GM18870 (cell line): ENCODE data around the gene HLCS.

Experiments
- ATAC-seq: cut with Tn5 transposase; IDR thresholded peaks from one replicate; pipeline ENCODE4 v1.9.1; 2021; ENCODE audit warnings: moderate library complexity; ENCODE audit not compliant: unreplicated experiment

Gene HLCS

DNA sequence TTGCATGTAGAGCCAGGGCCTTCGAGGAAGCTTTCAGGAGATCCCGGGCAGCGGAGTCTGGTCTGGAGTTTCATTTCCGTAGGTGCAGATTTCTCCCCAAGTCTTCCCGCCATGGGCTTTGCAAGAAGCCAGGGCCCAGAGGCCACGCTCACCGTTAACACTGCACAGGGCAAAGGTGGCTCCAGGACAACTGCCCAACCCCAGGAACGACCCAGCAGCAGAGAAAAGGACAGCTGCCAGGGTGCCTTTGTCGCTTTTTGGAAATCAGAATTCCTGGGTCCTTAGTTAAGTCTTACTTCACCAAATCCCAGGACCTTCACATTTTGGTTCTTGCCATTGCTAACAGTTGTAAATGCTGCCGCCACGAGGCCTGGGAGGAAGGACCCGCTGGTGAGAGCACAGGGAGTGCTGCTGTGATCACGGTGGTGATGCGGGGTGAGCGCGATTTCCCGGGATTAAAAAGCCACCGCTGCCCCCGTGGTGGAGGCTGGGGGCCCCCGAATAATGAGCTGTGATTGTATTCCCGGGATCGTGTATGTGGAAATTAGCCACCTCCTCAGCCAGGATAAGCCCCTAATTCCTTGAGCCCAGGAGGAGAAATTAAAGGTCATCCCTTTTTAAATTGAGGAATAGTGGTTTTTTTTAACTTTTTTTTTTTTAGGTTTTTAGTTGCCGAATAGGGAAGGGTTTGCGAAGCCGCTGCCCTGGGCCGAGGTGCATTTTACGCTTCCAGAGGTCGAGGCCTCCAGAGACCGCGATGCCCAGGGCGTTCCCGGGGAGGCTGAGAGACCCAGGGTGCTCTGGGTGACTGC is 259.3 kb downstream of the HLCS start:
- ATAC-seq, result no peak

DNA sequence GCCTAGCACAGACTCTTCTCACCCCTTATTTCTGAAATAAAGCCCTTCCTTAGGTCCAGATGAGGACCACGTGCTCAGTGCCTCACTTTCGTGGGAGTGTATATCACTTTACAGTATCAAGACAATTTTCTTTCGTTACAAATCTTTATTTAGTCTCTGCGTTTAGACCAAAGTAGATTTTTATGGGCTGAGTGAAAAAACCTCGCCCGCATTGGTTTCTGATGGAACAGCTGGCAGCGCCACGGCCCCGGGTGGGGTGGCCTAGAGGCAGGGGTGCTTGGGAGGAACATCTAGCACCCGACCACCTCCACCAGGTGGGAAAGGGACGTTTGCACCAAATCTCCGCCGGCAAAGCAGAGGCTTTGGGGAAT is 260.0 kb downstream of the HLCS start:
- ATAC-seq, result no peak

DNA sequence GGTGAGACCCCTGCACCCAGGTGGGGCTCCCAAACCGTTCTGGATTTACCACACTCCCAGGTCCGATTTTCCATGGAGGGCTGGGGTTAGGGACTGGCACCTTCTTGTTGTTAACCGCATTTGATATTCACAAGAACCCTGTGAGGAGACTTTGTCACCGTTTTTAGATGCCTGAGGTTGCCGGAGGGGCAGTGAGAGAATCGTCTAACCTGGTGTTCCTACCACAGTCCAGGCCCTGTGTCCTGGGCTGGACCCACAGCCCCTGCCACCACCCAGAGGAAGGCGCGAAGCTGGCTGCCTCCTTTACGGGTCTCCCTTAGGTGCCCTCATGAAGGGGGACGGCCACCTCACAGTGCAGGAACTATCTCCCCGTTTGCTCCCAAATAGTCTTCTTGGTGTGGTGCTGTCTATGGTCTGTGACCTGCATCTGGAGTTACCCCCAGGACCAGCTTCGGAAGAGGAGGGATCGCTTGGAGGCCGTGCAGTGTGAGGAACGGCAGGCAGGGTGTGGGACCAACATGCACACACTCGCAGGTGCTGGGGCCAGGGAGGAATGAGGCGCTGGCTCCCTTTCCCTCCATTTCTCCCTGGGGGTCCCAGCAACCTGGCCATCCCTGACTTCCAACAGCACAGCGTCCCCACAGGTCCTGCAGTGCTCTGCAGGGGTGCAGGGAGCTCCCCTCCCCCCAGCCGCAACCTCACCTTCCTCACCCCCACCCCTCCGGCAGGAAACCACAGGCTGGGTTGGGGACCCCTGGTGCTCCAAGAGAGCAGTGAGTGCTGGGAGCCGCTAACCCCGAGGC is 260.6 kb downstream of the HLCS start:
- no peak for ATAC-seq

DNA sequence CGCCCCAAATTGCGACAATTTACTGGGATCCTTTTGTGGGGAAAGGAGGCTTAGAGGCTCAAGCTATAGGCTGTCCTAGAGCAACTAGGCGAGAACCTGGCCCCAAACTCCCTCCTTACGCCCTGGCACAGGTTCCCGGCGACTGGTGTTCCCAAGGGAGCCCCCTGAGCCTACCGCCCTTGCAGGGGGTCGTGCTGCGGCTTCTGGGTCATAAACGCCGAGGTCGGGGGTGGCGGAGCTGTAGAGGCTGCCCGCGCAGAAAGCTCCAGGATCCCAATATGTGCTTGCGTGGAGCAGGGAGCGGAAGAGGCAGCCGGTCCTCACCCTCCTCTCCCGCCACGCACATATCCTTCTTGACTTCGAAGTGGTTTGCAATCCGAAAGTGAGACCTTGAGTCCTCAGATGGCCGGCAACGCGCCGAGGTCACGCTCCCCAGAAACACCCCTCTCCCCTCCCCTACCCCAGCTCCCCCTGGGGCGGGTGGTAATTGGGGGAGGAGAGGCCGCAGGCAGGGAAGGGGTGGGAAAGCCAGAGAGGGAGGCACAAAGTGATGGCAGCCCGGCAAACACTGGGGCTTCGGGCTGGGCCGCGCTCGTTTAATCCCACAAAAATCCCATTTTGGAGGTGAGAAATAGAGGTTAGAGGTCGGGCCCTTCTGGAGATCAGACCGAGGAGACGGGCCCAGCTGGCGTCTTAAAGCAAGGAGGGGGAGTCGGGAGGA is 261.4 kb downstream of the HLCS start:
- no peak for ATAC-seq

DNA sequence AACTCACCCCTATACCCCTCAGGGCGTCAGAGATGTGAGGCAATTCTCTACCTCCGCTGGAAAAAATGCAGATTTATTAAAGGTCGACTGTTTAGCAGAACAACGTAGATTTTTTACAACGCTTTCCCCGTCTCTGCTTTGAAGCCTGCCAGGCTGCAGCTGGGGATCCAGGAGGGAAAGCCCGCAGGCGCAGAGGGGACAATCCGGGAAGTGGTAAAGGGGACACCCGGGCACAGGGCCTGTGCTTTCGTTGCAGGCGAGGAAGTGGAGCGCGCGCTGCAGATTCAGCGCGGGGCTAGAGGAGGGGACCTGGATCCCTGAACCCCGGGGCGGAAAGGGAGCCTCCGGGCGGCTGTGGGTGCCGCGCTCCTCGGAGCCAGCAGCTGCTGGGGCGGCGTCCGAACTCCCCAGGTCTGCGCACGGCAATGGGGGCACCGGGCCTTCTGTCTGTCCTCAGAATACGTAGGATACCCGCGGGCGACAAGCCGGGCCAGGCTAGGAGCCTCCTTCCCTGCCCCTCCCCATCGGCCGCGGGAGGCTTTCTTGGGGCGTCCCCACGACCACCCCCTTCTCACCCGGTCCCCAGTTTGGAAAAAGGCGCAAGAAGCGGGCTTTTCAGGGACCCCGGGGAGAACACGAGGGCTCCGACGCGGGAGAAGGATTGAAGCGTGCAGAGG is 262.1 kb downstream of the HLCS start:
- ATAC-seq, result no peak

DNA sequence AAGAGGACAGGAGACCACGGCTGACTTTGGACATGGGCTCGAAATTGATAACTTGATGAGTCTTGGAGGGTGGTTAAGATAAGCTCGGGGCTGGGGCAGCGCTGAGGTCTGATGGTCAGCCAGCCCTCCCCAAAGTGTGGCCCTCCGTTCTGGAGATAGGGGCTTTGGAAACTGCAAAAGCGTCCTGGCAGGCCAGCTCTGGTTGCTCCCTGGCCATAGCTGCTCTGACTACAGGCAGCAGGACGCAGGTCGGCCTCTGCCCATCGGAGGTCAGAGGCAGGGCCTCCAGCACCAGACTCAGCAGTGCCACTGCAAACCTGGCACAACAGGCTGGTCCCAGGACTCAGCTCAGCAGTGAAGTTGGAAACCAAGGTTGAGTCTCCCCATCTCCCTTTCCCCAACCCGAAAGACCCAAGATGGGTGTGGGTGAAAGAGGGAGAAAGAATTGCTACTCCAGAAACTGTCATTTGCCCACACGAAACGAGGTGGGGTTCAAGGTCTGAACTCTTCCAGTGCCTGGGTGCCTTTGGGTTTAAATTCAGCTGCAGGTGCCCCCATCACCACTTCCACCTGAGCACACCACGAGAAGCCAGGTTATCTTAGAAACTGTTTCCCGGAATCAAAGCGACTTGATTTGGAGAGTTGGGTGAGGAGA is 262.7 kb downstream of the HLCS start:
- no peak for ATAC-seq

DNA sequence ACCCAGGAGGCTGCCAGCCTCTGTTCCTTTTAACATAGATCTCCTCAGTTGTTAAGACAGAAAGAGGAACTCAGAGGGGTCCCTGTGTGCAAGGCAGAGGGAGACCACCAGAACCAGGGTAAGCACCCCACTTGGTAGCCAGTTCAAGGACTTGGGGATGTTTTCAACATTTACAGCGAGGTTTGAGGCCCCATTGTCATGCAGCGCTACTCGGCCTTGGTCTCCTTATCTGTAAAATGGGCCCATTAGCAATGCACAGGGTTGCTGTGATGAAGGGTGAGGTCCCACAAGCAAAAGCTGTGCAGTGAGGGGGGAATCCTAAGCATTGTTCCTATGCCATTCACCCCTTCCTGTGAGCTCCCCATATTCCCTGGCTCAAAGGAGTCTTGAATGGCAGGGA is 263.3 kb downstream of the HLCS start:
- no peak for ATAC-seq

DNA sequence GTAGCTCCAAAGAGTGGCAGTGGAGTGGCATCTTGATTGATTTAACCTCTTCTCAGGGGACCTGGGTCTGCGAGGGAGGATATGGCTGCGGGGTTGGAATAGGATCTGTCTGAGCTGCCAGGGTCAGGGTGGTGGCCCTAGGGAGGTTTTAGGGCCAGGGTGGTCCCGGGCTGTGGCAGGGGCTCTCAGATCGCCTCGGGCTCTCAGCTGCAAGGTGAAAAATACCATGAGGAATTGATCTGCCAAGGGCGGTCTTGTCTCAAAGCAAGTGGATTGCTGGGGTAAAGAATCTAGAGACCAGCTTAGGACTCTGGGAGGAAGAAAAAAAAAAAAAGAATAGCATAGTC is 263.9 kb downstream of the HLCS start:
- no peak for ATAC-seq

DNA sequence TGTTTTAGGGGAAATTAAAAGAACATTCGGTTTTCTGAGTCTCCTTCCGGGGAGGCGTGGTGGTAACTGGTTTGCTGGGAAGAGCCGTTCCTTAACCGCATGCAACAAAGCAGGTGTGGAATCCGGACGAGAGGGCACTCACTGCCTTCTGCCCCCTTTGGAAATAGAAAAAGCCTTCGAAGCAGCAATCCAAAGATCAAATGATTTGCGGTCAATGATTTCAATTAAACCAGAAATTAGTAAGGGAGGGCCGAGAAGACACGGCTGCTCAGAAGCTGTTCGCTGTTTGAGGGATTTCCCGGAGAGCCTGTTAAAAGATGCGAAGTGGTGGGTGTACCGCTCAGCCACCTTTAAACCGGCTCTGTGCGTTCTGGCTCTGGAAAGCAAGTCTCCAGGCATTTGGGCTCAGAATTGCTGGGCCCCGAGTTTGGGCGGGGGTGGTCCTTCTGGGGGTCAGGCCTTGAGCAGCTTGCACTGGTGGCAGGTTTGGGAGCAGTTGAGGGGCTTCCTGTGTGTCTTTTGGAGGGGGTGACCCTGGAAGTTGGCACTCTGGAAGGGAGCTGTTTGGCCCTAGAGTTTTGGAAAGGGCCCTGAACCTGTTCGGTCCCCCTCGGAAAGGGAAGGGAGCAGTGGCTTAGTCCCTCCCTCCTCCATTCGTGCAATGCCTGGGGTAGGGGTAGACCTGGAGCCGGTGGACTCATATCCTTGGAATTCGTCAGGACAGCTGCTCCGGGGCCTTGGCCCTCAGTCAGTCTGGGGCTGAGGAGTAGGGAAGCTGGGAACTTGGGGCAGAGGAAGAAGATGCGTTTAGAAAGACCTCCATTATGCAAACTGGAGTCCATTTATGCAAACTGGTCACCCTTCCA is 264.5 kb downstream of the HLCS start:
- no peak for ATAC-seq

DNA sequence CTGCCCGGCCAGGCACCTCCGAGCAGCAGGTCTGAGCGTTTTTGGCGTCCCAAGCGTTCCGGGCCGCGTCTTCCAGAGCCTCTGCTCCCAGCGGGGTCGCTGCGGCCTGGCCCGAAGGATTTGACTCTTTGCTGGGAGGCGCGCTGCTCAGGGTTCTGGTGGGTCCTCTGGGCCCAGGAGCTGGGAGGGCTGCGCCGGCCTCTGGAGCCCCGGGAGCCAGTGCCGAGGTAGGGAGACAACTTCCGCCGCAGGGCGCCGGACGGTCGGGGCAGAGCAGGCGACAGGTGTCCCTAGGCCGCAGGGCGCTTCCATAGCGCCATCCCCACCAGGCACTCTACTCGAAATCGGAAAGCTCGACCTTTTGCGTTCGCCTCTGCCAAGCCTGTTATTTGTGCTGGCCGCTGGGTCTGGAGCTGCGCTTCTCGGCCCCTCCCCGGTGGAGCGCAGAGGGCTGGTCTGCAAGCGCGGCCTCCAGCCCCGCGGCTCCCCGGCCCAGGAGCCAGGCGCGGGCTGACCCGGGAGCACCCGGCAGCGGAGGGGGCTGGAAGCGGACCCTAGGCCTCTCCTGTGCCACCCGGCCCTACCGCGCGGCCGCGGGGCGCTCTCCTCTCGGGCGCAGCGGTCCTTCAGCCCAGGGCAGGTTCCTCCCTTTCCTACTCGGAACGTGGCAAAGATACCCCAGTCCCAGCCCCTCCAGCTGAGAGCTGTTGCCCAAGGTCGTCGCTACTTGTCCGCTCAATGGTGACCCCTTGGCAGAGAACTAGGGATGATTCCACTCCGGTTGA is 265.3 kb downstream of the HLCS start:
- ATAC-seq, result no peak
